Measurements from ENCODE around the gene MPPED2. TPM values are rescaled to one million over a fixed set of nuclear protein-coding genes. Genes with fewer than 3 reads are reported as not detected.

The MPPED2 gene
- polyA plus RNA-seq, 5 donors = 2.3 to 5.2 (median 4.3) TPM

- no peak for DNase-seq
Observed at GRCh38 chr11:30533445-30533947, 52.7 kb downstream of the MPPED2 start.

- no peak for DNase-seq
Observed at GRCh38 chr11:30527566-30527965, 58.6 kb downstream of the MPPED2 start.

- DNase-seq = no peak
Observed at GRCh38 chr11:30526558-30526957, 59.6 kb downstream of the MPPED2 start.

GRCh38 chr11:30522536-30523243 is 63.5 kb downstream of the MPPED2 start:
- DNase-seq = no peak

- no peak for DNase-seq
Observed at GRCh38 chr11:30521297-30522071, 64.7 kb downstream of the MPPED2 start.

GRCh38 chr11:30513087-30513486 is 73.1 kb downstream of the MPPED2 start:
- DNase-seq = no peak

GRCh38 chr11:30511408-30511807 is 74.7 kb downstream of the MPPED2 start:
- no peak for DNase-seq

- DNase-seq = no peak
Observed at GRCh38 chr11:30510750-30511149, 75.4 kb downstream of the MPPED2 start.

- DNase-seq = no peak
Observed at GRCh38 chr11:30509364-30509763, 76.8 kb downstream of the MPPED2 start.

- no peak for DNase-seq
Observed at GRCh38 chr11:30508594-30508993, 77.6 kb downstream of the MPPED2 start.

- DNase-seq = no peak
Observed at GRCh38 chr11:30505603-30506002, 80.5 kb downstream of the MPPED2 start.

GRCh38 chr11:30504468-30504867 is 81.7 kb downstream of the MPPED2 start:
- no peak for DNase-seq

GRCh38 chr11:30503156-30503555 is 83.0 kb downstream of the MPPED2 start:
- no peak for DNase-seq

- DNase-seq = no peak
Observed at GRCh38 chr11:30502305-30502704, 83.8 kb downstream of the MPPED2 start.

- no peak for DNase-seq
Observed at GRCh38 chr11:30501744-30502143, 84.4 kb downstream of the MPPED2 start.

GRCh38 chr11:30499940-30500339 is 86.2 kb downstream of the MPPED2 start:
- no peak for DNase-seq

GRCh38 chr11:30497600-30497999 is 88.6 kb downstream of the MPPED2 start:
- no peak for DNase-seq

- DNase-seq = no peak
Observed at GRCh38 chr11:30496935-30497334, 89.2 kb downstream of the MPPED2 start.

- DNase-seq = no peak
Observed at GRCh38 chr11:30495437-30495836, 90.7 kb downstream of the MPPED2 start.

- no peak for DNase-seq
Observed at GRCh38 chr11:30489511-30489910, 96.6 kb downstream of the MPPED2 start.

- no peak for DNase-seq
Observed at GRCh38 chr11:30489076-30489475, 97.1 kb downstream of the MPPED2 start.

GRCh38 chr11:30488304-30488998 is 97.7 kb downstream of the MPPED2 start:
- DNase-seq = peak; percentile 75 to 77

Measured in right lung (tissue), 5 donors.